ENCODE data around the gene SYT8.

Gene SYT8

DNA sequence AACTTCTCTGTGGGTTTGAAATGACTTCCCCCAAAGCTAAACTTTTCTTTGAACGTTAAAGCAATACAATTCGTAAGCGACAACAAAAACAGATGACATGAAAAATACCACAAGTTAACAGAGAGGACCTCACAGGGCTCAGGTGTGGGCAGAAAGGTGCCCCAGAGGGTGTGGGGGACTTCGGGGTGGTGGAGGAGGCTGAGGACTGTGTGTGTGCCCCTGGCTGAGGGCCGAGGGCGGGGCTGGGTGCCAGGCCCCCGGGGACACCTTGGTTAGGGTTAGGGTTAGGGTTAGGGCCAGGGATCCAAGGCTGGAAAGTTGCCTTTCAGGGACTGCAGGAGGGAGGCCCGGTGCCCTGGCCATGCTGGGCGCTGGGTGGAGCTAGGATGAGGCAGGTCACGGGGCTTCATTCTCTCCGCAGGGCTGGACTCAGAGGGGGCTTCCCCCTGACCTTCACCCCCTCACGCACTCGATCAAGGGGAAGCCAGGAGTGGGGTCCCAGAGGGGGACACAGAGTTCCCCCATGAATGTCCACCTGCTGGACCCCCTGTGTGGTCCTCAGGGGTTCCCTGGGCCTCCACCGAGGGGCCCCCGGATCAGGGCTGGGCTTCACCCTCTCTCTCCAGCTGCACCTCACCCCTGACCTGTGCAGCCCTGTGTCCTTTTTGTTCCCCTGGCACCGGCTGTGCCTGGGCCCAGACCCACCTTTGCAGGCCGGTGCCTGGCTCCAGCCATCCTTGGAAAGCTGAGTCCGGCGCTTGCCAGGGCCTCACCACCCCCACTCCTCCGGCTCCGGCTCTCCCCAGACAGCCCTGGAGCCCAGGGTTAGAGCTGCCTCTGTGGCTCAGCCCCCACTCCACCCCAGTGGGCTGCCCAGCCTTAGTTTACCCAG lies 11.0 kb downstream of the SYT8 start:
- DNase-seq (ENCODE audit: low read depth), result no peak

GRCh38 chr11:1846453-1846932 lies 11.7 kb downstream of the SYT8 start:
- DNase-seq (ENCODE audit: low read depth), result no peak

DNA sequence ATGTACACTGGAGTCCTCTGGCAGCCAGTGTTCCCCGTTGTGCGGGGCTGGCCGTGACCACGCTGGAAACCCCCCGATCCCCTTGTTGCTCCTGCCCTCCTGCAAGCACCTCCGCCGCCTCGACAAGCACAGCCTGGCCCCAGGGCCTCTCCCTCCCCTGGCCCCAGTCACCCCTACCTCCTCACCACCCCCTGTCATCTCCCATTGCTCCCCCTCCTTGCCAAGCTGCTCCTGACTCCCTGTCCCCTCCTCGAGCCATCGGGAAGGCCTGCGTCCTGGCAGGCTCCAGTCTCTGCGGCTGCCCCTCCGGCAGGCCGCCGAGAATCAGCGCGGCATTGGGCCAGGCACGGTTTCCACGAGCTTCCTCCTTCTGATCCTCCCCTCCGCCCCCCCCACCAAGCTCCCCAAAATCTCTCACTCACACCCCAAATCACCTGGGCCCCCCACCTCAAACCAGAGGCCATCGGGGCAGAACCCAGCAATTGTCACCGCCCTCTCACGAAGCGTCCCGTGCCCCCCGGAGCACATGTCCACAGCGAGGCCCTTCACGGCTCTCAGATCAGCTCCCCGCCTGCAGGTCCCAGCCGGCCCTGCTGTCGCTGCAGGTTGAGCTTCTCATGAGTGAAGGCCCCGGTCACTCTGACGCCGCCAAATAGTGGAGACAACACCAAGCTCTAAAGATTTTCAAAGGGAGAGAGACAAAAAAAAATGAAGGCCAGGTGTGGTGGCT lies 12.4 kb downstream of the SYT8 start:
- no peak for DNase-seq (ENCODE audit: low read depth)

DNA sequence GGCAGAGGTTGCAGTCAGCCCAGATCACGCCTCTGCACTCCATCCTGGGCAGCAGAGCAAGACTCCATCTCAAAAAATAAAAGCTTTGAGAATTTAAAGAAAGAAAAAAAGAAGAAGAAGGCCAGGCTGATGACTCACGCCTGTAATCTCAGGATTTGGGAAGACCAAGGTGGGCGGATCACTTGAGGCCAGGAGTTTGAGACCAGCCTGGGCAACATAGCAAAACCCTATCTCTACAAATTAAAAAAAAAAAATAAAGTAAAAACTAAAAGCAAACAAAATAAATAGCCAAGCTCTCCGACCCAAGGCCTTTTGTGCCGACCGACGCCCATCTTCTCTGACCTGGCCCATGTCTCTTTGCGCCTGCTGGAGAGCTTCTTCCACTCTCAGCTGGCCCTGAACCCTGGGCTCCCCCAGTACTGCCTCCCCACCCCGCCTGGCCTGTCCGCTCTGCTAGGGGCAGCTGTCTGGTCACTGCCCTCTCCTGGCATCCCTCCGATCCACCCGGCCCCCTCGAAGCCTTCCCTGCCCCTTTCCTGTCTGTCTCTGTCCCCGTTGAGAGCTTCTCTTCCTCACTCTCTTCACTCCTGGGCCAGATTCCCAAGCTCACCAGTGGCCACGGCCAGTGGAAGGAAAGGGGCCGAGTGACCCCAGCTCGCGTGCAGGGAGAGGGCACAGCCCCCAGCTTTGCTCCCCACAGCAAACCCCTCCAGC lies 13.3 kb downstream of the SYT8 start:
- DNase-seq (ENCODE audit: low read depth), result no peak

GRCh38 chr11:1848640-1849430 lies 14.0 kb downstream of the SYT8 start:
- no peak for DNase-seq (ENCODE audit: low read depth)

DNA sequence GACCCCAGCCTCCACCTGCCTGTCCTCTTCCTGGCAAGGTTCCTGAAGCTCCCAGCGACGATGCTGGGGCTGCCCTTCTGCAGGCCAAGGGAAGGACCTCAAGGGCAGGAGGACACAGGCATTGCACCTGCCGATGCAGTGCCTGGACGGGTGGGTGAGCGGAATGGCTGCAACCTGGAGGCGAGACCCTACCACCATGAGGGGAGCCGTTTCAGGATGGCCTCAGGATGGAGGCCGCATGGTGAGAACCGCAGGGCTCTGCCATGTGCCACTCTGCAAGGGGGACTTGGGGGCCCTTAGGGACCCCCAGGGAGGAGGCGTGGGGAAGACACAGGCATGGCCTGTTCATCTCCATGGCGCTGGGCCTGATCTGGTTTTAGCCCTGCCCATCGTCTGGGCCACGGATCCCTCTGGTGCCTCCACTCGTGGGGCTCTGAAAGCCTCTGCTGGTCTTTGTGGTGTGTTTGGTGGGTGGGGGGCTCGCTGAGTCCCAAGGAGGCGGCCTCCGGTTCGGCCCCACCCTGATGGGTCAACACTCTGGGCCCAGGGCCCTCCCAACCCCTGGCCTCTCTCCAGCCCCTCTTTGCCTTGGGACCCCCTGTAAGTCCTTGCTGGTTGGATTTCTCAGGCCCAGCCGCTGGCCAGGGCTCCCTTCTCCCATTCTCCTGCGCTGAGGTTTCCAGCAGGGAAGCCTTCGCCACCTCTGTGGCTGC lies 16.8 kb downstream of the SYT8 start:
- DNase-seq (ENCODE audit: low read depth), result no peak

DNA sequence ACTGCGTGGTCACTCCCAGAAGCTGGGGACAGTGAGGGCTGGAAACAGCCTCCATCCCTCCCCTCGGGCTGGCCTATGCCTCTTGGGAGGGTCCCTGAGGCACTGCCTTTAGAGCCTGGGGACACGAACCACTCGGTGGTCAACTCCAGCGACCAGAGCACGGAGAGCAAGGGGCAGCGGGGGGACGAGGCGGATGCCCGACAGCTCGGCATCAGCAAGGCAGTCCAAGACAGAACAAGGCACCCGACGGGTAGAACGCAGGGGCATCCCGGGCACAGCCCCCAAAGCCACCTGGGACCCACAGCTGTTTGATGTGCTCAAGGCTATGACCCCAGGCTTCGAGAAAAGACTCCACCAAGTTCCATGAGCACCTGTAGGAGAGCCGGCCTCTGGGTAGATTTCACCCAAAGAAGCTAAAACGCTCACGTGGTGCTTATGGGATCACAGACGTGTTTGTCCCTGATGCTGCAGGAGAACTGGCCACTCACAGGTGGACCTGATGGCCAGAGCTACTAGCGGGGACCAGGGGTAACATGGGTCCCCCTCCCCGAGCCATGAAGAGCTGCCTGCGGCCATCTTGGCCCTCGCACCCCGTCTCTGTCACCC lies 17.6 kb downstream of the SYT8 start:
- DNase-seq (ENCODE audit: low read depth), result no peak

DNA sequence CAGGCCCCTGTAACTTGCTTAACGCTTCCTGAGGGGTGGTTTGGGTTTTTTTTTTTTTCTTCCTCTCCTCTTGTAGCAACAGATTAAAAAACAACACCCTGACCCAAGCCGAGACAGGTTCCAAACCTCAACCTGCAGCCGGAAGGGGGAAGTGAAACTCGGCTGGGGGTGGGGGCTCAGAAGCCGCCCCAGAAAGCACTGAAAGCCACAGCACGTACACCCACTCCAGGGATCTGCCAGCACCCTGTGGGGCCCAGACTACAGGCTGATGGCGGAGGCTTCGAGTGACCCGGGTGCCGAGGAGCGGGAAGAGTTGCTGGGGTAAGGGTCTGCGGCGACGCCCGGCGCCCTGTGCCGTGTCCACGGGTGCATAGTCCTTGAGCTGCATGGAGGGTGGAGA lies 18.1 kb downstream of the SYT8 start, which contains the start of gene LSP1:
TSS of gene LSP1 (plus strand) at position 208 of the 400 bp plus-strand sequence. CDS start at position 269, 61 bp downstream.
- peak; percentile 74 for DNase-seq (ENCODE audit: low read depth)

DNA sequence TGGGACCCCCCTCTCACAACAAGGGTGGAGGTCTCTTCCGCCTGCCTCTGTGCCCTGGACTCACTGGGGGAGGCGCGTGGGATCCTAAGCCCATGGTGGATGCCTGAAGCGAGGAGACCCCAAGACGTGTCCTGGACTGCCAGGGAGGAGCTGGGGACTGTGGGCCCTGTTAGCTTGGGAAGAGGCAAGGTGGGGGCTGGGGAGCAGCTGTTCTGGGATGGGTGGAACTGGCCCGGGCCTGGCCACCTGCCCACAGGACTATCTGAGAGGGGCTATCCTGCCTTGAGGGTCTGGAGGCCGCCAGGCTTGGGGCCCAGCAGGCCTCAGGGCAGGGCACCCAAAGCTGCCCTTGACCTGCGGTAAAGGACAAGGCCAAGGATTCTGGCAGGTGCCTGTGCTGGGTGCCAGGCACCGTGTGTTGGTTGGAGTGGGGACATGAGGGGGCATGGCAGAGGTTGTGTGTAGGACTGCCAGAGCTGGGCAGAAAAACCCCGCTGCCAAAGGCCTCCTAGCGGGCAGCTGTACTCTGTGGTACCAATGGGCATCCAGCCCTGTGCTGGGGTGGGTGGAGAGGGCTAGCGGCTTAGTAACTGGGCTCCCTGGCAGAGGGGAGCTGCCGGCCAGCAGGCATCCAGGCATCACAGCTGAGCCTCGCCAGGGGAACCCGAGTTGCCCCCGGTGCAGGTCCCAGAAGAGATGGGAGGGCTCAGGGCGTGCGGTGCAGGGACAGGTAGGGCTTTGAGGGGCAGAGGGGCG lies 18.8 kb downstream of the SYT8 start:
- DNase-seq (ENCODE audit: low read depth), result no peak

GRCh38 chr11:1854132-1854948 lies 19.6 kb downstream of the SYT8 start:
- DNase-seq (ENCODE audit: low read depth), result no peak

GRCh38 chr11:1854949-1855885 lies 20.4 kb downstream of the SYT8 start:
- DNase-seq (ENCODE audit: low read depth), result peak; percentile 39

DNA sequence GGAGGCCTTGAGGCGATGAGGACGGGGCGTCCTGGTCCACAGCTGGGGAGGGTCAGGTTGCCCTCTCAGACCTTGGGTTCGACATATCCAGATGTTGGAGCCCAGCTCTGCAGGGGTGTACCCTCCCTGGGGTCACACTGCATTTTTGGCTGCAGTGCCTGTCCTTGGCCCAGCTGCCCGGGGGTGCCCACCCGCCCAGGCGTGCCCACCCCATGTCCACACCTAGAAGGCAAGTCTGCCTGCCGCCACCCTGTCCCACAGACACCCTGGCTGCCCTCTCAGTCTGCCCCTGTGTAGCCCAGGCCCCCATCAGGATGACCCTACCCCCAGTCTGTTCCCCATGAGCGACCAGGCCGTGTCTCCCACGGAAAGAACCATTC lies 21.1 kb downstream of the SYT8 start:
- DNase-seq (ENCODE audit: low read depth), result no peak

DNA sequence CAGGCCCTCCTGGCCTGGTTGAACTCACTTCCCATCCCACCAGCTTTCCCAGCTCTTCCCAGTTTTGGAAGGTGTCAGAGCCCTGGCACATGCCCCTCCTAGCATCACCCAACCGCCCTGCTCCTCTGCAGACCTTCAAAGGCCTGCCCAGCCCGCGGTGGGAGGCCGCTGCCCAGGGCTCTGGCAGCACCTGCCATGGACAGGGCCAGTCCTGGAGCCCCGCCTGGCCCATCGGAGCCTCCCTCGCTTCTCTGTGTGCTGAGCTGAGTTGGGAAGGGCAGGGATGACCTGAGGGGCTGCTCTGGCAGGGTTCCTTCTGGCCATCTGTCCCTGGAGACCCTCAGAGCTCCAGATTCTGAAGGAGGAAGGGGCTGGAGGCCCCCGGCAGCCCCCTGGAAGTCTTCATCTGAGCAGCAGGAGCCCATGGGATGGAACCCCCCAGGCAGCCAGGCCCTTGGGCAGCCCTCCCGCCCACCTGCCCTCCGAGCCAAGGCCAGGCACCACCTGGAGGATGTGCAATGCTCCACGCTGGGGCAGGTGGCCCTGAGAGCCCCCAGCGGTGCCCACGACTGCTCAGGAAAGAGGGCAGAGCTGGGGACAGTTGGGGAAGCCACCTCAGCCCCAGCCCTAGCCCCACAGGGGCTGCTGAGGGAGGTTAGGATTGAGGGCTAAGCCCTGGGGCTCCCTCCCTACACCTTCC lies 21.7 kb downstream of the SYT8 start:
- DNase-seq (ENCODE audit: low read depth), result no peak

- no peak for DNase-seq (ENCODE audit: low read depth)
Observed at GRCh38 chr11:1857064-1857463, 22.3 kb downstream of the SYT8 start.

DNA sequence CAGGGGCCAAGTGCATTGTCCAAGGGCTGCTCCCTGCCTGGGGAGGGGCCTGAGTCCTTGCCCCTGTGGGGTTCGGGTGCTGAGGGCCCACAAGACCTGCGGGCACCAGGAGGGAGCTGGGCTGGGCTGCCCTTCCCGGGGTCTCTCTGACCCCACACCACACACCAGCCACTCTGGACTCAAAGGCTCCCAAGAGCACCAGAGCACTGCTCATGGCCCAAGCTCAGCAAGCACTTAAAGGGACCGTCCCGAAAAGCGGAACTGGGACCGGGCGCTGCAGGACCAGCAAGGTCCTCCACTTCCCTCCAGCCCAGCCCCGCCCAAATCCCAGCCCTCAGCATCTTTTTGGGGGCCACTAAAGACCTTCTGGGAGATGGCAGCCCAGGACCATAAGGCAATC lies 23.4 kb downstream of the SYT8 start:
- no peak for DNase-seq (ENCODE audit: low read depth)

DNA sequence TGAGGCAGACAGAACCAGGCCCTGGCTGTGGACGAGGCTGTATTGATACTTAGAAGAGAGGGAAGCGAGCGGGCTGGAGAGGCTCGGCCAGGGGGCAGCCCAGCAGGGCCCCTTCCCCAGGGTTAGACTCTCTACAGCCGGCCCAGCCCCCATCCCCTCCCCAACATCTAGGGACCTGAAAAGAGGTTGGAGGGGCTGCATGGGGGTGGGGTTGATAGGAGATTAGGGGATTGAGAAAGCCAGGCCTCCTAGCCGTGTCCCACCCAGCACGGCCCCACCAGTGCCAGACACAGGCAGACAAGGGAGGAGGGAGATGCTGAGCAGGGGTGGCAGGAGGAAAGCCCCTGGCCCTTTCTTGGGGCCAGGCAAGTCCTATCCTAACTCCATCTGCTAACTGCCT lies 23.8 kb downstream of the SYT8 start:
- no peak for DNase-seq (ENCODE audit: low read depth)

DNA sequence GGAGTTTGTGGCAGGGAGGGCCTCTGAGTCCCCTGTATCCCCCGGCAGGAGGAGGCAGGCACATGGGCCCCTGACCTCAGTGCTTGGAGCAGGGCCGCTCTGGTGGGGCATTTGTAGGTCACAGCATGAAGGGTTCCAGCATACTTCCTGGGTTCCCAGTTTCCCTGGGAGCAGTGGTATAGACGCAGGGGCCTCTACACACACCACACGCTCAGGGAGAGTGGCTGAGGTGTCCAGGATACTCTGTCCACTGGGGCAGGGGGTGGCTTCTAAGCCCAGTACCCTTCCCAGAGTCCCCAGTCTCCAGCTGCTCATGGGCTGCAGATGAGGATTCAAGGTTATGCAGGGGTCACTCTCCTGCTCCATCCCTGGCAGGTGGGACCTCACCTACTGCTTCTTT lies 24.2 kb downstream of the SYT8 start:
- DNase-seq (ENCODE audit: low read depth), result no peak
